ENCODE measurements around the gene NKX2-2. TPM values are rescaled to one million over a fixed set of nuclear protein-coding genes. Genes with fewer than 3 reads are reported as not detected.

NKX2-2 gene
- total and polyA plus RNA-seq, 2 donors (not counting 1 experiment from before 2014, with no cell fraction given): not detected

- H3K4me3 ChIP-seq (replicated peaks in 1 of 4; ENCODE audit: control extremely low read depth in 1 of 4, insufficient read depth in 1 of 4, low read depth in 3 of 4, low read length in 4 of 4): no peak overlapping the region
- H3K79me2 ChIP-seq (ENCODE audit: control insufficient read depth, insufficient read depth, low read length): no peaks in the 10 kb centered on the region
- no peaks in the 10 kb centered on the region for H3K4me1 ChIP-seq (ENCODE audit: control insufficient read depth, extremely low read depth, insufficient read depth, low read length)
- no peaks in the 10 kb centered on the region for H4K20me1 ChIP-seq (ENCODE audit: control insufficient read depth, extremely low read depth, insufficient read depth, low read length)
- H3K9me3 ChIP-seq (ENCODE audit: control insufficient read depth, insufficient read depth, low read depth, low read length): no peaks in the 10 kb centered on the region
- H3K27me3 ChIP-seq (ENCODE audit: control insufficient read depth, insufficient read depth, low read length): no peaks in the 10 kb centered on the region
- TF ChIP-seq EZH2 (IDR thresholded peaks at IDR 0.05; ENCODE audit: low read length, missing control alignments): no peak
- TF ChIP-seq, protein P1, sequence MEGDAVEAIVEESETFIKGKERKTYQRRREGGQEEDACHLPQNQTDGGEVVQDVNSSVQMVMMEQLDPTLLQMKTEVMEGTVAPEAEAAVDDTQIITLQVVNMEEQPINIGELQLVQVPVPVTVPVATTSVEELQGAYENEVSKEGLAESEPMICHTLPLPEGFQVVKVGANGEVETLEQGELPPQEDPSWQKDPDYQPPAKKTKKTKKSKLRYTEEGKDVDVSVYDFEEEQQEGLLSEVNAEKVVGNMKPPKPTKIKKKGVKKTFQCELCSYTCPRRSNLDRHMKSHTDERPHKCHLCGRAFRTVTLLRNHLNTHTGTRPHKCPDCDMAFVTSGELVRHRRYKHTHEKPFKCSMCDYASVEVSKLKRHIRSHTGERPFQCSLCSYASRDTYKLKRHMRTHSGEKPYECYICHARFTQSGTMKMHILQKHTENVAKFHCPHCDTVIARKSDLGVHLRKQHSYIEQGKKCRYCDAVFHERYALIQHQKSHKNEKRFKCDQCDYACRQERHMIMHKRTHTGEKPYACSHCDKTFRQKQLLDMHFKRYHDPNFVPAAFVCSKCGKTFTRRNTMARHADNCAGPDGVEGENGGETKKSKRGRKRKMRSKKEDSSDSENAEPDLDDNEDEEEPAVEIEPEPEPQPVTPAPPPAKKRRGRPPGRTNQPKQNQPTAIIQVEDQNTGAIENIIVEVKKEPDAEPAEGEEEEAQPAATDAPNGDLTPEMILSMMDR (conservative IDR thresholded peaks at IDR 0.05 in 1 of 2, IDR thresholded peaks at IDR 0.05 in 1 of 2; ENCODE audit: low read depth in 1 of 2, low read length in 2 of 2): no peak
- no peak for DNase-seq (ENCODE audit: low read depth in 2 of 2)
- H3K9ac ChIP-seq (ENCODE audit: insufficient read depth, low read length): no peak overlapping the region
- no peaks in the 10 kb centered on the region for H3K36me3 ChIP-seq (ENCODE audit: control insufficient read depth, insufficient read depth, low read length)
- H2AFZ ChIP-seq (ENCODE audit: low read length): no peak overlapping the region
- H3K4me2 ChIP-seq (ENCODE audit: extremely low read depth, insufficient read depth, low read length): no peak overlapping the region
- H3K27ac ChIP-seq (ENCODE audit: insufficient read depth, low read length): no peak overlapping the region
Measured at GRCh38 chr20:21534886-21535285, 21.0 kb upstream of the NKX2-2 start.

DNA sequence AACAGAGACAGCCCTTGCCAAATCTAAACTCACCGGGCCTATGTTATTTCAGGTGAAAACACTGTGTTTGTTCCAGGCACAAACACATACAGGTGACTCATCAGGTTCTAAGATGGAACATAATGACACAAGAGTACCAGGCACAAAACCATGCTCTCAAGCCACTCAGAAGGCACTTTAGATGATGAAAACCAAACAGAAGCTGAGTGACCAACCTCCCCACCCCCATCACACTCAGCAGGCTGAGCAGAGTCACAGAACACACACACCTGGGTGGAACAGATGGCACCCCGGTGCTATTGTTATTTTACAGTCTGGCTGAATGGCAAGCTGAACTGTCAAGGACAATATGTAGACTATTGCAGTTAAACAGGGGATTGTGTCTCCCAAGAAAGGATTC lies 20.6 kb upstream of the NKX2-2 start:
- no peak for TF ChIP-seq EZH2 (IDR thresholded peaks at IDR 0.05; ENCODE audit: low read length, missing control alignments)
- TF ChIP-seq, protein P1 (conservative IDR thresholded peaks at IDR 0.05 in 1 of 2, IDR thresholded peaks at IDR 0.05 in 1 of 2; ENCODE audit: low read depth in 1 of 2, low read length in 2 of 2): no peak
- no peak overlapping the region for H3K4me2 ChIP-seq (ENCODE audit: extremely low read depth, insufficient read depth, low read length)
- H3K9me3 ChIP-seq (ENCODE audit: control insufficient read depth, insufficient read depth, low read depth, low read length): no peaks in the 10 kb centered on the region
- no peak overlapping the region for H3K27ac ChIP-seq (ENCODE audit: insufficient read depth, low read length)
- no peaks in the 10 kb centered on the region for H3K79me2 ChIP-seq (ENCODE audit: control insufficient read depth, insufficient read depth, low read length)
- no peak overlapping the region for H3K9ac ChIP-seq (ENCODE audit: insufficient read depth, low read length)
- H2AFZ ChIP-seq (ENCODE audit: low read length): no peak overlapping the region
- H3K4me3 ChIP-seq (replicated peaks in 1 of 4; ENCODE audit: control extremely low read depth in 1 of 4, insufficient read depth in 1 of 4, low read depth in 3 of 4, low read length in 4 of 4): no peak overlapping the region
- no peaks in the 10 kb centered on the region for H3K27me3 ChIP-seq (ENCODE audit: control insufficient read depth, insufficient read depth, low read length)
- no peaks in the 10 kb centered on the region for H3K4me1 ChIP-seq (ENCODE audit: control insufficient read depth, extremely low read depth, insufficient read depth, low read length)
- DNase-seq (ENCODE audit: low read depth in 2 of 2): no peak
- H3K36me3 ChIP-seq (ENCODE audit: control insufficient read depth, insufficient read depth, low read length): no peaks in the 10 kb centered on the region
- H4K20me1 ChIP-seq (ENCODE audit: control insufficient read depth, extremely low read depth, insufficient read depth, low read length): no peaks in the 10 kb centered on the region

DNA sequence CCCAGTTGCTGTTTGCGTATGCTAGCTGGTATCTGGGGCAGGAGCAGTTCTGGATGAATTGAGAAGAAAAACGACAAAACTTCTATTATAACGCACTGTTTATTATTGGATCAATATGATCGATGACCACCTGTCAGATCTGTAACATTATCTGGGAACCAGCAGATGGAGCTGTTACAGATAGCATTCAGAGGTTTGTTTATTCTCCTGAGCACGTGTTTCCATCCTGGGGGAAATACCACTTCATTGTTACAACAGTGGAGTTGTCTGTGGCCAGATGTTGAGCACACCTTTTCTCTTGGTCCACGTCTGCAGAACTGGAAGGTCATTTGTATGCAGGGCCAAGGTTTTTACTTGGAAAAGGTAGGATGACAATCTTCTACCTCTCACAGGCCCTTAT lies 16.0 kb upstream of the NKX2-2 start:
- Histone ChIP-seq H3K4me1 (ENCODE audit: control insufficient read depth, extremely low read depth, insufficient read depth, low read length) (no peaks in the 10 kb centered on the region), H3K9ac (ENCODE audit: insufficient read depth, low read length) (no peak overlapping the region), H3K4me3 (replicated peaks in 1 of 4; ENCODE audit: control extremely low read depth in 1 of 4, insufficient read depth in 1 of 4, low read depth in 3 of 4, low read length in 4 of 4) (no peak overlapping the region), H3K4me2 (ENCODE audit: extremely low read depth, insufficient read depth, low read length) (no peak overlapping the region), H2AFZ (ENCODE audit: low read length) (no peak overlapping the region), H3K79me2 (ENCODE audit: control insufficient read depth, insufficient read depth, low read length) (no peaks in the 10 kb centered on the region), H3K27me3 (ENCODE audit: control insufficient read depth, insufficient read depth, low read length) (no peaks in the 10 kb centered on the region), H3K9me3 (ENCODE audit: control insufficient read depth, insufficient read depth, low read depth, low read length) (no peaks in the 10 kb centered on the region), H3K36me3 (ENCODE audit: control insufficient read depth, insufficient read depth, low read length) (no peaks in the 10 kb centered on the region), H3K27ac (ENCODE audit: insufficient read depth, low read length) (no peak overlapping the region), H4K20me1 (ENCODE audit: control insufficient read depth, extremely low read depth, insufficient read depth, low read length) (no peaks in the 10 kb centered on the region)
- TF ChIP-seq EZH2 (IDR thresholded peaks at IDR 0.05; ENCODE audit: low read length, missing control alignments): no peak
- TF ChIP-seq, protein P1 (conservative IDR thresholded peaks at IDR 0.05 in 1 of 2, IDR thresholded peaks at IDR 0.05 in 1 of 2; ENCODE audit: low read depth in 1 of 2, low read length in 2 of 2): no peak
- no peak for DNase-seq (ENCODE audit: low read depth in 2 of 2)
